Hepatocyte (in vitro differentiated cells): Measurements from ENCODE around the gene VAC14. TPM values are rescaled to one million over a fixed set of nuclear protein-coding genes. Genes with fewer than 3 reads are reported as not detected.
"Not testable (repeated sequence)": the region's sequence is repeated elsewhere in the genome, so short reads cannot be mapped to it uniquely, and the experiment has no call there.

ENCODE experiments used
- DNase-seq: peaks from one replicate; pipeline ENCODE4 v3.0.0-alpha.2; 2016; ENCODE audit warnings: low spot score
- H2AFZ ChIP-seq: fragments of 200-600 bp; sonication (generic); 2 replicates; pipeline ENCODE4 v1.6.0; 2016; ENCODE audit warnings: antibody characterized with exemption, mild to moderate bottlenecking
- H3K27ac ChIP-seq: fragments of 200-600 bp; sonication (generic); 2 replicates; pipeline ENCODE4 v1.5.1; 2016; ENCODE audit warnings: mild to moderate bottlenecking
- H3K27me3 ChIP-seq: fragments of 200-600 bp; sonication (generic); 2 replicates; pipeline ENCODE4 v1.6.1; 2016
- H3K36me3 ChIP-seq: fragments of 200-600 bp; sonication (generic); replicated peaks from 2 replicates; pipeline ENCODE4 v1.5.1; 2016; ENCODE audit warnings: low read depth; ENCODE audit not compliant: insufficient read depth
- H3K4me1 ChIP-seq: fragments of 200-600 bp; sonication (generic); 2 replicates; pipeline ENCODE4 v1.5.1; 2016; ENCODE audit warnings: mild to moderate bottlenecking, moderate library complexity; ENCODE audit not compliant: insufficient read depth
- H3K4me2 ChIP-seq: fragments of 200-600 bp; sonication (generic); 2 replicates; pipeline ENCODE4 v1.6.0; 2016
- H3K4me3 ChIP-seq: fragments of 200-600 bp; sonication (generic); 2 replicates; pipeline ENCODE4 v1.5.1; 2016; ENCODE audit warnings: mild to moderate bottlenecking
- H3K79me2 ChIP-seq: fragments of 200-600 bp; sonication (generic); 2 replicates; pipeline ENCODE4 v1.6.0; 2017; ENCODE audit warnings: mild to moderate bottlenecking
- H3K9me2 ChIP-seq: fragments of 200-600 bp; sonication (generic); replicated peaks from 2 replicates; pipeline ENCODE4 v1.6.0; 2017; ENCODE audit warnings: mild to moderate bottlenecking; ENCODE audit not compliant: insufficient read depth
- H3K9me3 ChIP-seq: fragments of 200-600 bp; sonication (generic); 2 replicates; pipeline ENCODE4 v1.5.1; 2016; ENCODE audit warnings: low read depth, mild to moderate bottlenecking
- H4K20me1 ChIP-seq: fragments of 200-600 bp; sonication (generic); 2 replicates; pipeline ENCODE4 v1.6.0; 2016; ENCODE audit warnings: mild to moderate bottlenecking; ENCODE audit not compliant: insufficient read depth, poor library complexity, severe bottlenecking
- CTCF ChIP-seq: fragments of 200-600 bp; sonication (generic); IDR thresholded peaks from 2 replicates; pipeline ENCODE4 v1.5.1; 2016; ENCODE audit warnings: antibody characterized with exemption, mild to moderate bottlenecking; ENCODE audit not compliant: poor library complexity
- EZH2 ChIP-seq: fragments of 200-600 bp; sonication (generic); IDR thresholded peaks from 2 replicates; pipeline ENCODE4 v1.6.1; 2016; ENCODE audit warnings: antibody characterized with exemption, mild to moderate bottlenecking, borderline replicate concordance
- EZH2phosphoT487 ChIP-seq: fragments of 200-600 bp; sonication (generic); IDR thresholded peaks from one replicate; pipeline ENCODE4 v1.6.1; 2018; ENCODE audit warnings: antibody characterized with exemption, mild to moderate bottlenecking, low read depth, moderate library complexity; ENCODE audit not compliant: unreplicated experiment, severe bottlenecking
- WGBS: methylation state at CpG from one replicate; pipeline ENCODE4 v1.1.6; 2016; ENCODE audit warnings: low lambda C conversion rate; ENCODE audit errors: missing lambda C conversion rate; 5-methylcytosine and 5-hydroxymethylcytosine counted together
- polyA plus RNA-seq: library from polyadenylated mRNA; unstranded; fragments of >200 nt; fragmentation: Nextera tagmentation; extraction: Ambion mirVana; gene quantifications from 2 replicates; pipeline ENCODE4 v1.2.1, GENCODE V29; 2016
- total RNA-seq: library from RNA; depleted of rRNA; stranded (reverse); fragments of >200 nt; gene quantifications from 2 replicates; pipeline ENCODE4 v1.2.3, GENCODE V29; 2014

VAC14 gene
- total and polyA plus RNA-seq, 2 experiments from 2014 or later: 35.8 to 49.4 TPM

GRCh38 chr16:70676675-70677498 lies 124.1 kb downstream of the VAC14 start:
- Histone ChIP-seq H2AFZ (no peak overlapping the region), H3K27me3 (no peaks in the 10 kb centered on the region), H3K4me3 (no peak overlapping the region), H3K36me3 (peaks cover 3% of the 10 kb centered on the region), H3K9me3 (no peaks in the 10 kb centered on the region), H3K4me1 (peaks cover 7% of the 10 kb centered on the region), H3K27ac (no peak overlapping the region), H4K20me1 (peaks cover 17% of the 10 kb centered on the region), H3K79me2 (peaks cover 18% of the 10 kb centered on the region), H3K4me2 (no peak overlapping the region), H3K9me2 (no peaks in the 10 kb centered on the region)
- TF ChIP-seq EZH2 (no peak), CTCF (no peak), EZH2phosphoT487 (no peak)
- no peak for DNase-seq
- WGBS: 94% methylated on average over 12 of the region's 14 CpGs

GRCh38 chr16:70675851-70676513 lies 125.0 kb downstream of the VAC14 start:
- H3K9me2 ChIP-seq: no peaks in the 10 kb centered on the region
- H3K4me3 ChIP-seq: no peak overlapping the region
- no peak for DNase-seq
- H2AFZ ChIP-seq: no peak overlapping the region
- WGBS: 95% methylated on average over 7 of the region's 7 CpGs
- TF ChIP-seq CTCF (no peak), EZH2phosphoT487 (no peak)
- H3K4me1 ChIP-seq: no peaks in the 10 kb centered on the region
- H3K36me3 ChIP-seq: peaks cover 3% of the 10 kb centered on the region
- no peak overlapping the region for H3K27ac ChIP-seq
- H3K79me2 ChIP-seq: peaks cover 9% of the 10 kb centered on the region
- H3K4me2 ChIP-seq: no peak overlapping the region
- H3K9me3 ChIP-seq: no peaks in the 10 kb centered on the region
- H3K27me3 ChIP-seq: no peaks in the 10 kb centered on the region
- H4K20me1 ChIP-seq: peaks cover 10% of the 10 kb centered on the region

GRCh38 chr16:70674221-70675014 lies 126.5 kb downstream of the VAC14 start:
- no peaks in the 10 kb centered on the region for H3K27me3 ChIP-seq
- no peaks in the 10 kb centered on the region for H3K79me2 ChIP-seq
- no peaks in the 10 kb centered on the region for H3K4me1 ChIP-seq
- H3K9me2 ChIP-seq: no peaks in the 10 kb centered on the region
- H2AFZ ChIP-seq: no peak overlapping the region
- no peak for DNase-seq
- peaks cover 3% of the 10 kb centered on the region for H3K36me3 ChIP-seq
- no peak for TF ChIP-seq CTCF
- no peaks in the 10 kb centered on the region for H4K20me1 ChIP-seq
- WGBS: 96% methylated on average over 17 of the region's 18 CpGs
- H3K4me2 ChIP-seq: no peak overlapping the region
- H3K9me3 ChIP-seq: no peaks in the 10 kb centered on the region
- H3K4me3 ChIP-seq: no peak overlapping the region
- H3K27ac ChIP-seq: no peak overlapping the region

GRCh38 chr16:70670938-70671337 lies 130.0 kb downstream of the VAC14 start:
- not testable (repeated sequence) for H3K9me2 ChIP-seq, H3K27ac ChIP-seq, H3K36me3 ChIP-seq, DNase-seq, H3K4me2 ChIP-seq, H3K27me3 ChIP-seq, H4K20me1 ChIP-seq, H3K4me3 ChIP-seq, H2AFZ ChIP-seq, H3K79me2 ChIP-seq, H3K4me1 ChIP-seq, H3K9me3 ChIP-seq
- 97% methylated on average over 4 of the region's 4 CpGs for WGBS
